ENCODE results near the gene MAPK14.

DNA sequence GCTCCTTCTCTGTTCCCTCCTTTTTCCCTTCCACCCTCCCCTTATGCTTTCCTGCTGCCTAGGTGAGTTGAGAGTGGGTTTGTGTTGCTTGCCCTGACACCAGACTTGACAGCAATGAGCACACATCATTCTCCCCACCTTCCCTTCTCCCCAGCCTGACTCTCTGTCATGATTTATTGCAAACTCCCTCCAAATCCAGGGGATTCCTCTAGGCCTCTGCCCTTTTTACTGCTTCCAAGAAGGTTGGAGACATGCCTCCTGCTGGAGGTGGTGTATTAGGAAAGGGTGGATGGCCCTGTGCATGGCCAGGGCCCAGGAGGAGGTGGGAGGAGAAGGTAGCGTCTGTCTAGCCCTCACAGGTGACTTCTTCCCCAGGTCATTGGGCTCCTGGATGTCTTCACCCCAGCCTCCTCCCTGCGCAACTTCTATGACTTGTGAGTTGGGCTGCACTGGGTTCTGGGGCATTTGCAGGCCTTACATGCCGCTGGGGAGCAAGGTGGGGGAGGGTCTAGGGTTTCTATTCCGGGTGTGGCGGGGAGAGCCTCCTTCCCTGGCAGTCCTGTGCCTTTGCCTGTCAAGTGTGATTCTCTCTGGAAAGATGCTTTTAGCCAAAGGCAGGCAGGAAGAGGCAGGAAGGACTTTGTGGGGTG is 104.8 kb downstream of the MAPK14 start:
- TF ChIP-seq POLR2AphosphoS5 (IDR thresholded peaks at IDR 0.05) (no peak), POLR2A (IDR thresholded peaks at IDR 0.05) (no peak)
